ENCODE measurements around the gene MRPL27.
"Not testable (repeated sequence)": the region's sequence is repeated elsewhere in the genome, so short reads cannot be mapped to it uniquely, and the experiment has no call there.

Gene MRPL27

GRCh38 chr17:50372758-50373556 lies at the start of gene MRPL27, which contains the start of gene EME1:
TSS of gene MRPL27 (minus strand) at chr17:50373184. CDS start at chr17:50373170, 14 bp downstream.
TSS of gene EME1 (plus strand) at chr17:50373229. CDS start at chr17:50375209, 1,980 bp downstream.
- peak; percentile 84 for DNase-seq

DNA sequence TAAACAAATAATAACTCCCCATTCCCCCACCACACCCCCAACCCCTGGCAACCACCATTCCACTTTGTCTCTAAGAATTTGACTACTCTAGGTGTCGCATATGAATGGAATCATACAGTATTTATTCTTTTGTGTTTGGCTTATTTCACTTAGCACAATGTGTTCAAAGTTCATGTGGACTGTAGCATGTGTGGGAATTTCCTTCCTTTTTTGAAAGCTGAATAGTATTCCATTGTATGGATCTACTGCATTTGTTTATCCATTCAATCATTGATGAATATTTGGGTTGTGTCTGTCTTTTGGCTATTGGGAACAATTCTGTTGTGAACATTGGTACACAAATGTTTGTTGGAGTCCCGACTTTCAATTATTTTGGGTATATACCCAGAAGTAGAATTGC lies 49.8 kb upstream of the MRPL27 start:
- no peak for DNase-seq

DNA sequence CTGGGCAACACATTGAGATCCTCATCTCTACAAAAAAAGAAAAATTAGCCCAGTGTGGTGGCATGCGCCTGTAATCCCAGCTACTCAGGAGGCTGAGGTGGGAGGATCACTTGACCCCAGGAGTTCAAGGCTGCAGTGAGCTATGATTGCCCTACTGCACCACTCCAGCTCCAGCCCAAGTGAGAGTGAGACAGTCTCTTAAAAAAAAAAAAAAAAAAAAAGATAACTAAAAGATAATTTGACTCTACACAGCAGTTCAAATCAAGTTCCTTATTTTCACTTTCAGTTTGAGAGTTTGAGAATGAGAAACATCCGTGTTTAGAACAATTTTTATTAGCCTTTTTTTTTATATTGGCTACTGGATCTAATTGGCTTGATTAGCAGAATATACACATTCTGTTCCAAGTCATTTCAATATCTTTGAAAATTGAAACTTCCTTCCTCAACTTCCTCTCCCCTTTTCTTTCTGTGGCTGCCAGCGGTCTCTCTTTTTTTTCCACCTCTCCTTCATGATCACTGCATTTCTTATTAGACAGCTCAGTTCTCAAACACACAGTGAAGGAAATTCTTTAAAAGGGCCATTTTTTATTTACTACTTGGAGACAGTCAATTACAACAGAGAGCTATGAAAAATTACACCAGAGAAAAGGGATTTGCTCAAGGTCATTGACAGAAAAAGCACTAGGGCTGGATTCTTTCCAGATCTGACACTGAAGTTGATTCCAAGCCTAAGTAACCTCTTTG lies 48.5 kb upstream of the MRPL27 start:
- DNase-seq = no peak

DNA sequence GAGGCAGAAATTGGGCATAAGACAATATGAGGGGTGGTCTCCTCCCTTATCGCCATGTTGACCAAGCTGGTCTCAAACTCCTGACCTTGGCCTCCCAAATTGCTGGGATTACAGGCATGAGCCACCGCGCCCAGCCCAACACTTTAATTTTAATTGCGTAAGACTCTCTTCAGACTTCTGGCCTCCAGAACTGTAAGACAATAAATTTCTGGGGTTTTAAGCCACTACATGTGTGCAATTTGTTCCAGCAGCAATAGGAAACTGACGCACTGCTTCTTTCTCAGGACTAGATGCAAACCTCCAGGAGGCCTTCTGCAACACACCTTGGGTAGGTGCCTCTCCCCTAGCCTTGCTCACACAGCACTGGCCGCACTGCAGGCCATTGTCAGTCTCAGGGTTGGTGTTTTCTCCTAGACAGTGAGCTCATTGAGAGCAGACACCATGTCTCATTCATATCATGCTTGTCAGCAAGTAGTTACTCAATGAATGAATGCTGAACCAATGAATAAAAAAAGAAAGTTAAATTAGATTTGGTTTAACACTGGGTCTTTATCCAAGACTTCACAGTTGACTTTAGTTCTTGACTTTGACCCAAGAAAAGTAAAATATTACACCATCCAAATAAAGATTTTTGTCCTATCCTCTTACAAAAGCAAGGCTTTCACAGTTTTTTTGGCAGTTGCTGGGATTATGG lies 47.6 kb upstream of the MRPL27 start:
- no peak for DNase-seq

- DNase-seq = not testable (repeated sequence)
These were observed 46.6 kb upstream of the MRPL27 start for GRCh38 chr17:50419577-50419976.

DNA sequence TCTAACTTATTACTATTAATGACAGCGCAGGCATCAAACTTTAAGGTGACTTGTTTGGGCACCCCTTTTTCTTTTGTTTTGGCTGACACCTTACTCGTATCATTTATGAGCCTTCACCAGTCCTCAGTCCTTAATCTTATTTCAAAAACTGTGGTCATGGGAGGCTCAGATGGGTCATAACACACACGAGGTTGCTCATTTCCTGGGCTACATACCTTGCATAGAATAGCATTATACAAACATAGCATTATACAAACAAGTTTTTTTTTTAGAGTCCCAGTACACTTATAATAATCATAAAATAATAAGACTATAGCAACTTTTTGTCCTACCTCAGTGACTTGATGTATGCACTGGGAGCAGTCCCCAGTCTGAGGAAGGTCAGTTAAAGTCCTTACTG lies 41.8 kb upstream of the MRPL27 start:
- DNase-seq = no peak

GRCh38 chr17:50412188-50412732 lies 39.3 kb upstream of the MRPL27 start:
- DNase-seq = no peak

- no peak for DNase-seq
These were observed 34.9 kb upstream of the MRPL27 start for GRCh38 chr17:50407921-50408320.

DNA sequence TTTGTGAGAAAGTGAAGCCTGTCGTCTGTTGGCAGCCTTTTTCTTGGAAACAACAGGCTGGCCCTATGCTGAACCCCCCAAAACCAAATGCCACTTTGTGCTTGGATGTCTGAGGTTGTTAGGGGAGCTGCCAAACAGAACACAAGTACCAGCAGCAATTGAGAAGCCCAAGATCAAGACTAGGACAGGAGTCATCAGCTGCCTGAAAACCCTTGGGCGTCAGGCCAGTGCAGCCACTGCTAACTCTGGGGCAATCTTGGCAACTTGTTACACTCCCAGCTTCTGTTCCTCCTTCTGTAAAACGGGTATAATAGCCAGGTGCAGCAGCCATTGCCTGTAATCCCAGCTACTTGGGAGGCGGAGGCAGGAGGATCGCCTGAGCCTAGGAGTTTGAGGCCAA lies 33.6 kb upstream of the MRPL27 start:
- DNase-seq = no peak

DNA sequence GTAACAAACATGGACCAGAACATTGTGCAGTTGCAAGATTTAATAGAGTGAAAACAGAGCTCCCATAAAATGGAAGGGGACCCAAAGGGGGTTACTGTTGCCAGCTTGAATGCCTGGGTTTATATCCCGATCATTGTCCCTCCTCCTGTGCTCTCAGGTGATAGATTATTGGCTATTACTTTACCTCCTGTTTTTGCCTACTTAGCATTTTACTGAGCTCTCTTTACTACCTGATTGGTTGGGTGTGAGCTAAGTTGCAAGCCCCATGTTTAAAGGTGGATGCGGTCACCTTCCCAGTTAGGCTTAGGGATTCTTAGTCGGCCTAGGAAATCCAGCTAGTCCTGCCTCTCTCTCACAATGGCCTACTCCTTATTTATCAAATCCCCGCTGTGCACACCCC lies 32.4 kb upstream of the MRPL27 start:
- DNase-seq = not testable (repeated sequence)

DNA sequence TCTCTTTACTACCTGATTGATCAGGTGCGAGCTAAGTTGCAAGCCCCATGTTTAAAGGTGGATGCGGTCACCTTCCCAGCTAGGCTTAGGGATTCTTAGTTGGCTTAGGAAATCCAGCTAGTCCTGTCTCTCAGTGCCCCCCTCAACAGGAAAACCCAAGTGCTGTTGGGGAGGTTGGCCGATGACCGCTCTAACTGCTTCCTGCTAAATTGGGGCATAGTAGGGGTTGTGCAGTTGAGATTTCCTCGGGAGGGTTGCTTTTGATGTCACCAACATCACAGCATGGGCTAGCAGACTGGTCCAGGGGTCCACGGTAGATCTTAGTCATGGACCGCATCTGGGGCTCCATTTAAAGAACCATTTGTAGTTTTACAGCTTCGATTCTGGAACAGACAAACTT lies 26.6 kb upstream of the MRPL27 start:
- not testable (repeated sequence) for DNase-seq

DNA sequence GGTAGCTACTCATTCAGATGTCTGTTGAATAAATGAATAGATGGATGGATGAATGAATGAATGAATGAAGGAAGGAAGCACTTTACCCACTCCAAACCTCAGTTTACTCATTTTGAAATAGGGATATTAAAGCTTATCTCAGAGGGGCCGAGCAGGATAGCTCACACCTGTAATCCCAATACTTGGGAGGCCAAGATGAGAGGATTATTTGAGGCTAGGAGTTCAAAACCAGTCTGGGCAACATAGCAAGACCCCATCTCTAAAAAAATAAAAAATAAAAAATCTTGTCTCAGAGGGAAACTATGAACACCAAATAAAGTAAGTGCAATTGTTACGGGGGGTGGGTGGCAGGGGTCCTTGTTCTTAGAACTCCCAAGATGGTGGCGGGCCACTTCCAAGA lies 25.7 kb upstream of the MRPL27 start:
- DNase-seq = not testable (repeated sequence)

DNA sequence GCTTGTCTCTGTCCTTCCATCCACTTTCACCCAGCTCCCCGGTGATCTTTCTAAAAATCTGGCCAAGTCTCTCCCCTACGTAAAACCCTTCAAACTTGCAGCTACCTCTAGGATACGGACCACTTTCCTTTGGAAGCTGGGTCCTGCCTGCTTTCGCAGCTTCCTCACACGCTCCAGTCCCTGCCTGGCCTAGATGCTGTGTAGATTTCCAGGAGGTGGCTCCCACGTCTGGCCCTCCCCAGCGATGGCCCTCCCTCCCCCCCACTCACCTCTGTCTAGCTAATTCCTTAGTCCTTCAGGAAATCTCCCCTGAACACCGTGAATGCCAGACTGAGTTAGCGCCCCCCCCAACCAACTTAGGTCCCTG lies 24.9 kb upstream of the MRPL27 start:
- no peak for DNase-seq

DNA sequence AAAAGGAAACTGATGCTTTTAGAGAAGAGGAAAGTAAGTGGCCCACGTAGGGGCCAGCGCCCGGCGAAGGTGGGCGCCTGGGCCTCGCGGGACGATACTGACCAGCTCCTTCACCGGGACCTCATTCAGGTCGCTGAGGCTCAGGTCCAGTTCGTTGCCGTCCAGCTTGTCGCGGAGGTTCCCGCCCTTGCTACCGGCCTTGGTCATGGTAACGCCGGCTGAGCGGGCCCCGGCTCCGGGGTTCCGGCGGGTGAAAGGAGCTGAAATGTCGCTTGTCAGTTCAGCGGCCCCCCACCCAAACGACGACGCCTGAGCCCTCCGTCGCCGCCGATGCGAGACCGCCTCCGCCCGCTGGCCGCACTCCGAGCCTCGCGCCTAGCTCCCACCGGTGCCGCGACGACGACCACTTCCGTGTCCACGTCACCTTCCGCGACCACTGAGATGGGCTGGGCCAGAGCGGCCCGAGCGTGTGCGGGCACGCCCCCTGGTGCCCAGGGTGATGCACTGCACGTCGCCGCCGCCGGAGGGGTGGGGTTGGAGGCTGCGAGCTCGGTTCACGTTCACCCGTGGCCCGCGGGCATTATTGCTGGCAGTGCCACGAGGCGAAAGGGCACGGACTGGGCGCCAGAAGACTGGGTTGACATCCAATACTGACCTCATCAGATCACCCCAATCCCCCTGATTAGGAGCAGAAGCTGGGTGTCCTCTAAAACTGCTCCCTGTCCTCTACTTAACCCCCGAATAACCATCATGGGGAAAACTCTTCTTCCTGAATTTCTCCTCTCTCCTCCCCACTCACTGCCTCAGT lies 24.3 kb upstream of the MRPL27 start, which contains the start of gene LRRC59:
LRRC59 (minus strand) TSS at position 413 of the 808 bp plus-strand sequence; CDS start at position 207, 206 bp downstream.
- peak; percentile 70 for DNase-seq

GRCh38 chr17:50396261-50397110 lies 23.5 kb upstream of the MRPL27 start:
- DNase-seq = peak; percentile 16

DNA sequence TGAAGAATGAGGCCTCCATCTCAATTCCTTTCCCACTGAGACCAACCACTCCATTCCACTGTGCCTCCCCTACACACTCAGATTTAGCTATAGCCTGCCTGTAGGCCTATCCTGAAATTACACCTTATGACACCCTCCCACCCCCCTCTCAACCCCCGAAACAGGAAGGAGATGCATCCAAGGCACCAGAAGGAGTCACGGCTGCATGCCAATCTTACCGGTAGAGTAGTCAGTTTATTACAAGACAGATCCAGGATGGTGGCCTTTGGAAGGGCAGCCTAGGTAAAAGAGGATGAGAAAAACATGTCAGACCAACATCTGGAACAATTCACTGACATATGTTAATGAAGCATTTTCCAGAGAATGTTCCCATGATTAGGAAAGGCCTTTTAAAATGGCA lies 21.7 kb upstream of the MRPL27 start:
- no peak for DNase-seq

GRCh38 chr17:50393700-50394099 lies 20.7 kb upstream of the MRPL27 start:
- no peak for DNase-seq

- DNase-seq = no peak
These were observed 19.6 kb upstream of the MRPL27 start for GRCh38 chr17:50392621-50393020.

GRCh38 chr17:50389534-50389933 lies 16.6 kb upstream of the MRPL27 start:
- no peak for DNase-seq

- DNase-seq = no peak
These were observed 15.7 kb upstream of the MRPL27 start for GRCh38 chr17:50388728-50389127.

DNA sequence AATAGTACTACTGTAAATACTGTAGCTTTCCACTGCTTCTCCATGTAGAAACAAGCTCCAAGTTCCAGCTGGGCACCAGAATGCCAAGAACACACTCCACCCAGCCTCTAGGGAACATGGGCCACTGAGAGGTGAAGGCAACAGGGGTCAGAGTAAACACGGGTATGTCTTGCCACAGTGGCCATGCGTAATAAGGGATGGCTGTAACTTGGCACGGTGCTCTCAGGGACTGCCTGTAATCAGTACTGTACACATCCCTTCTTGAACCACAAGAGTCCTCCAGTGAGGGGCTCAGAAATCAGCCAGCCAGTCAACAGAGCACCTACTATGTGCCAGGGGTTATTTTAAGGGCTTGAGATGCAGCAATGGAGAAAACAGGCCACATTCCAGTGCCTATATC lies 13.5 kb upstream of the MRPL27 start:
- DNase-seq = no peak
